ENCODE measurements around the gene DPPA2. TPM values are rescaled to one million over a fixed set of nuclear protein-coding genes. Genes with fewer than 3 reads are reported as not detected.

DPPA2 gene
- total and polyA plus RNA-seq, 2 of the 8 experiments (the other 6 are each of a cell fraction or from before 2014, with no cell fraction given) = 7.8 to 12.6 TPM

GRCh38 chr3:109254770-109255169 lies 61.5 kb downstream of the DPPA2 start (continued):
- TF ChIP-seq CTCF (IDR thresholded peaks at IDR 0.05; ENCODE audit: control extremely low read depth in 1 of 3, insufficient read depth in 1 of 3, low read depth in 1 of 3, low read length in 3 of 3) = no peak
- no peak for TF ChIP-seq YY1 (IDR thresholded peaks at IDR 0.05; ENCODE audit: low read depth, low read length)
- TF ChIP-seq JUND (IDR thresholded peaks at IDR 0.05; ENCODE audit: low read length) = no peak
